Kidney (tissue), 14 donors: ENCODE results near the gene WFDC5. TPM values are rescaled to one million over a fixed set of nuclear protein-coding genes. Genes with fewer than 3 reads are reported as not detected.

Experiments
- DNase-seq, 5 donors: peaks; one replicate each; pipeline ENCODE4 v3.0.0-alpha.2; 2013 to 2020
- FAIRE-seq: peaks from 2 replicates; lab custom pipeline; 2012; peaks lifted over from hg19 to GRCh38; lab: Jason Lieb, UNC
- H3K27ac ChIP-seq, 2 donors: one replicate each; pipeline ENCODE4 v1.7.0; 2013; ENCODE audit warnings: low read depth in 2 of 2, low read length in 2 of 2, inconsistent platforms in 1 of 2
- H3K27me3 ChIP-seq: one replicate; pipeline ENCODE4 v1.7.1; 2013; ENCODE audit warnings: low read length, inconsistent platforms; ENCODE audit not compliant: control insufficient read depth, insufficient read depth
- H3K36me3 ChIP-seq, 3 donors: one replicate each; pipeline versions ENCODE4 v1.7.0 to v1.7.1; 2013; ENCODE audit warnings: low read length in 3 of 3, control low read depth in 1 of 3, inconsistent platforms in 1 of 3; ENCODE audit not compliant: insufficient read depth in 3 of 3, control insufficient read depth in 2 of 3
- H3K4me1 ChIP-seq, 3 donors: one replicate each; pipeline versions ENCODE4 v1.7.0 to v1.7.1; 2013; ENCODE audit warnings: low read length in 3 of 3, inconsistent platforms in 1 of 3, low read depth in 1 of 3; ENCODE audit not compliant: control insufficient read depth in 2 of 3, insufficient read depth in 2 of 3
- H3K4me3 ChIP-seq, 3 donors: one replicate each; pipeline versions ENCODE4 v1.7.0 to v1.8.1; 2013; ENCODE audit warnings: low read length in 3 of 3, control low read depth in 1 of 3, inconsistent platforms in 1 of 3
- H3K9ac ChIP-seq, 3 donors: one replicate each; pipeline versions ENCODE4 v1.7.0 to v1.7.1; 2013; ENCODE audit warnings: low read length in 3 of 3, control low read depth in 1 of 3, inconsistent platforms in 1 of 3
- H3K9me3 ChIP-seq, 3 donors: one replicate each; pipeline versions ENCODE4 v1.7.0 to v1.7.1; 2013; ENCODE audit warnings: low read length in 3 of 3, control low read depth in 1 of 3, inconsistent platforms in 1 of 3; ENCODE audit not compliant: control insufficient read depth in 2 of 3, insufficient read depth in 1 of 3
- CTCF ChIP-seq: IDR thresholded peaks from 3 replicates; pipeline ENCODE4 v1.5.1; 2012; ENCODE audit warnings: mild to moderate bottlenecking, moderate library complexity, borderline replicate concordance; ENCODE audit not compliant: insufficient read depth; ENCODE audit errors: extremely low read depth
- intact Hi-C: fragments of 100-400 bp; cut with DNase I; formaldehyde crosslinking; loops from one replicate; pipeline ENCODE4 v1.11.1; 2022
- polyA plus RNA-seq: library from polyadenylated mRNA; stranded (reverse); fragments of 350-450 nt; fragmentation: Illumina TruSeq; extraction: RNeasy Lipid Tissue Mini Kit (QIAGEN cat#74804); gene quantifications from one replicate; pipeline ENCODE4 v1.2.3, GENCODE V29; 2014; ENCODE audit warnings: low read depth, low replicate concordance; ENCODE audit not compliant: insufficient read depth
- total RNA-seq: library from RNA; stranded (reverse); fragmentation: NEBNext Ultra II Directional; extraction: Animal tissue kit (Norgen Biotek cat#: 25700); gene quantifications from one replicate; pipeline ENCODE4 v1.2.1, GENCODE V29; 2021
- donor health status: control.
- donor health status: control.
- donor health status: control.
- donor health status: control.
- donor health status: control.
- donor health status: DM: yes; HTN: yes; CAD: no.
- donor health status: Normal renal cell carcinoma (clear cell type).

The WFDC5 gene
- total and polyA plus RNA-seq, 2 donors from 2014 or later = 1.0 TPM; not detected in 1

GRCh38 chr20:45080867-45081624, 33.9 kb downstream of the WFDC5 start:
- Histone ChIP-seq H3K9ac (no peak overlapping the region), H3K27me3 (no peaks in the 10 kb centered on the region), H3K36me3 (peaks cover 0 to 9% (median 0%) of the 10 kb centered on the region in 3 donors), H3K9me3 (peaks cover 0 to 7% (median 0%) of the 10 kb centered on the region in 3 donors), H3K27ac (no peak overlapping the region), H3K4me1 (no peaks in the 10 kb centered on the region), H3K4me3 (no peak overlapping the region)
- DNase-seq (no peak), FAIRE-seq (no peak)
- intact Hi-C loops = no loop called here
- TF ChIP-seq CTCF = no peak

GRCh38 chr20:45077559-45077958, 37.4 kb downstream of the WFDC5 start:
- H3K27ac ChIP-seq = no peak overlapping the region
- no peak overlapping the region for H3K4me3 ChIP-seq
- intact Hi-C loops = no loop called here
- H3K4me1 ChIP-seq = no peaks in the 10 kb centered on the region
- no peak for FAIRE-seq
- no peak for TF ChIP-seq CTCF
- H3K9ac ChIP-seq = no peak overlapping the region
- no peaks in the 10 kb centered on the region for H3K27me3 ChIP-seq
- H3K36me3 ChIP-seq = peaks cover 0 to 9% (median 0%) of the 10 kb centered on the region in 3 donors
- peak in 2 of 5 donors; percentile 4 to 24 for DNase-seq
- H3K9me3 ChIP-seq = peaks cover 0 to 3% (median 0%) of the 10 kb centered on the region in 3 donors

GRCh38 chr20:45073221-45073620, 41.8 kb downstream of the WFDC5 start:
- Histone ChIP-seq H3K36me3 (peaks cover 0 to 6% (median 0%) of the 10 kb centered on the region in 3 donors), H3K27me3 (no peaks in the 10 kb centered on the region), H3K9ac (no peak overlapping the region), H3K27ac (no peak overlapping the region), H3K4me3 (no peak overlapping the region), H3K9me3 (no peaks in the 10 kb centered on the region), H3K4me1 (no peaks in the 10 kb centered on the region)
- intact Hi-C loops = no loop called here
- DNase-seq (no peak), FAIRE-seq (no peak)
- TF ChIP-seq CTCF = no peak
